Stimulated activated CD4-positive, alpha-beta T cell treated with anti-CD3 and anti-CD28 coated beads, Interleukin-12 subunit alpha, Interleukin-12 subunit beta, amount 100 ng/mL, for 48 hours (primary cell): Measurements from ENCODE around the gene SLC20A1.
"Not testable (repeated sequence)": the region's sequence is repeated elsewhere in the genome, so short reads cannot be mapped to it uniquely, and the experiment has no call there.

Experiments
- DNase-seq, 3 donors: peaks; one replicate each; pipeline ENCODE4 v3.0.0-alpha.2; 2020; ENCODE audit warnings: low read depth in 2 of 3, low spot score in 1 of 3

Gene SLC20A1

GRCh38 chr2:112644155-112644932 is 1.4 kb upstream of the SLC20A1 start:
- no peak for DNase-seq

GRCh38 chr2:112644933-112645309 is 818 bp upstream of the SLC20A1 start:
- DNase-seq, result no peak

- peak in 1 of 3 donors; percentile 45 for DNase-seq
Observed at GRCh38 chr2:112646102-112646719, 472 bp downstream of the SLC20A1 start.

- DNase-seq, result no peak
Observed at GRCh38 chr2:112646791-112647689, 1.3 kb downstream of the SLC20A1 start.

GRCh38 chr2:112648081-112648480 is 2.3 kb downstream of the SLC20A1 start:
- no peak for DNase-seq

- no peak for DNase-seq
Observed at GRCh38 chr2:112656679-112657078, 10.9 kb downstream of the SLC20A1 start.

- DNase-seq, result no peak
Observed at GRCh38 chr2:112658301-112658700, 12.6 kb downstream of the SLC20A1 start.

- DNase-seq, result no peak
Observed at GRCh38 chr2:112658839-112659667, 13.3 kb downstream of the SLC20A1 start.

- DNase-seq, result no peak
Observed at GRCh38 chr2:112660138-112660537, 14.4 kb downstream of the SLC20A1 start.

GRCh38 chr2:112661656-112662305 is 16.0 kb downstream of the SLC20A1 start:
- DNase-seq, result no peak

GRCh38 chr2:112662704-112663103 is 17.0 kb downstream of the SLC20A1 start:
- DNase-seq, result no peak

GRCh38 chr2:112664689-112665088 is 18.9 kb downstream of the SLC20A1 start:
- no peak for DNase-seq

GRCh38 chr2:112665113-112665780 is 19.5 kb downstream of the SLC20A1 start:
- no peak for DNase-seq

- DNase-seq, result no peak
Observed at GRCh38 chr2:112666761-112667122, 21.0 kb downstream of the SLC20A1 start.

- DNase-seq, result not testable (repeated sequence)
Observed at GRCh38 chr2:112667540-112667939, 21.8 kb downstream of the SLC20A1 start.

GRCh38 chr2:112669667-112670066 is 23.9 kb downstream of the SLC20A1 start:
- DNase-seq, result no peak

- DNase-seq, result no peak
Observed at GRCh38 chr2:112670252-112671022, 24.7 kb downstream of the SLC20A1 start.

GRCh38 chr2:112671801-112672200 is 26.1 kb downstream of the SLC20A1 start:
- DNase-seq, result no peak

GRCh38 chr2:112673008-112673407 is 27.3 kb downstream of the SLC20A1 start:
- DNase-seq, result no peak
